ENCODE results near the gene DOP1A. TPM values are rescaled to one million over a fixed set of nuclear protein-coding genes. Genes with fewer than 3 reads are reported as not detected.

DOP1A gene
- total RNA-seq, 1 experiment from 2014 or later: 17.0 TPM

DNA sequence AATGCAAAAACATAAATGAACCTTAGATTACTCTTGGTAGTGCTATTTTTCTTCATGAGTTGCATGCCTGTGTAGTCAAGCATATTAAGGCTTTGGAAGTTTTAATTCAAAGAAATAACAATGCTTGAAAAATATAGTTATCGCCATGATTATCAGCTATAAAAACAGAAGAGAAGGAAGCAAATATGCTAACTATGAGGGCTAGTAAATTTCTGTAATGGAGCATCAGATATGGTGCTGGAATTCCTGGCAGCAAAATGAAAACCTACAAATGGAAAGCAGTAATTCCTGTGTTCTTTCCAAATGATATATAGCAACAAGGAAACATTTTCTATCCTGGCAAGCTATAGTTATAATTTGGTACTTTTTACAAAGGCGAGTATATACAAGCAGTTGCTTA lies 29.7 kb downstream of the DOP1A start:
- no peaks in the 10 kb centered on the region for H3K4me1 ChIP-seq (ENCODE audit: insufficient read depth, low read length)
- no peak overlapping the region for H3T11ph ChIP-seq (ENCODE audit: low read length)
- no peaks in the 10 kb centered on the region for H4K20me1 ChIP-seq (ENCODE audit: control insufficient read depth, insufficient read depth, insufficient read length)
- H3K14ac ChIP-seq (ENCODE audit: insufficient read depth, low read length): no peak overlapping the region
- H3K4me2 ChIP-seq (ENCODE audit: insufficient read depth, insufficient read length, low read length): no peak overlapping the region
- no peak overlapping the region for H2BK15ac ChIP-seq (ENCODE audit: low read depth, low read length)
- H3K9ac ChIP-seq (ENCODE audit: extremely low read depth, insufficient read length, low read length): no peak overlapping the region
- H4K91ac ChIP-seq (ENCODE audit: insufficient read length, low read depth, low read length): no peak overlapping the region
- H3K56ac ChIP-seq (ENCODE audit: insufficient read length, low read depth, low read length): no peak overlapping the region
- H2BK120ac ChIP-seq (ENCODE audit: low read depth, low read length, poor library complexity, severe bottlenecking): no peak overlapping the region
- no peak overlapping the region for H2AFZ ChIP-seq (ENCODE audit: low read length)
- DNase-seq: no peak
- Mint-ChIP-seq H3K36me3 (ENCODE audit: insufficient read depth in 1 of 3, low read depth in 3 of 3) (peaks cover 2 to 6% (median 4%) of the 10 kb centered on the region in 3 experiments; a peak in 5 of 7 replicates), H3K4me1 (peaks cover 2% of the 10 kb centered on the region in 2 experiments; a peak in 2 of 4 replicates), H3K27ac (no peak overlapping the region), H3K27me3 (ENCODE audit: low read depth) (no peaks in the 10 kb centered on the region), H3K9me3 (no peaks in the 10 kb centered on the region), H3K4me3 (no peak overlapping the region)
- no peaks in the 10 kb centered on the region for H3K9me3 ChIP-seq (ENCODE audit: control insufficient read depth, low read depth, low read length)
- no peak overlapping the region for H2AK5ac ChIP-seq (ENCODE audit: insufficient read length, low read length)
- H2BK20ac ChIP-seq (ENCODE audit: low read depth, low read length, poor library complexity, severe bottlenecking): no peak overlapping the region
- no CpG with 5 or more reads among the region's 2 CpGs for WGBS (ENCODE audit: extremely low coverage, insufficient read length, low lambda C conversion rate)
- H4K8ac ChIP-seq (replicated peaks; ENCODE audit: insufficient read length, low read depth, low read length): no peak overlapping the region
- H3K79me2 ChIP-seq (ENCODE audit: insufficient read depth, low read length): no peaks in the 10 kb centered on the region
- no peaks in the 10 kb centered on the region for H3K23me2 ChIP-seq (ENCODE audit: insufficient read length, low read depth, low read length, poor library complexity, severe bottlenecking)
- TF ChIP-seq, protein P1, sequence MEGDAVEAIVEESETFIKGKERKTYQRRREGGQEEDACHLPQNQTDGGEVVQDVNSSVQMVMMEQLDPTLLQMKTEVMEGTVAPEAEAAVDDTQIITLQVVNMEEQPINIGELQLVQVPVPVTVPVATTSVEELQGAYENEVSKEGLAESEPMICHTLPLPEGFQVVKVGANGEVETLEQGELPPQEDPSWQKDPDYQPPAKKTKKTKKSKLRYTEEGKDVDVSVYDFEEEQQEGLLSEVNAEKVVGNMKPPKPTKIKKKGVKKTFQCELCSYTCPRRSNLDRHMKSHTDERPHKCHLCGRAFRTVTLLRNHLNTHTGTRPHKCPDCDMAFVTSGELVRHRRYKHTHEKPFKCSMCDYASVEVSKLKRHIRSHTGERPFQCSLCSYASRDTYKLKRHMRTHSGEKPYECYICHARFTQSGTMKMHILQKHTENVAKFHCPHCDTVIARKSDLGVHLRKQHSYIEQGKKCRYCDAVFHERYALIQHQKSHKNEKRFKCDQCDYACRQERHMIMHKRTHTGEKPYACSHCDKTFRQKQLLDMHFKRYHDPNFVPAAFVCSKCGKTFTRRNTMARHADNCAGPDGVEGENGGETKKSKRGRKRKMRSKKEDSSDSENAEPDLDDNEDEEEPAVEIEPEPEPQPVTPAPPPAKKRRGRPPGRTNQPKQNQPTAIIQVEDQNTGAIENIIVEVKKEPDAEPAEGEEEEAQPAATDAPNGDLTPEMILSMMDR (conservative IDR thresholded peaks at IDR 0.05): no peak
- H2BK5ac ChIP-seq (ENCODE audit: insufficient read length, low read length): no peak overlapping the region
- H3K27me3 ChIP-seq (ENCODE audit: insufficient read depth, low read length): no peaks in the 10 kb centered on the region
- no peak overlapping the region for H3K23ac ChIP-seq (ENCODE audit: insufficient read length, low read depth, low read length)
- H3K79me1 ChIP-seq (ENCODE audit: insufficient read depth, low read depth, low read length, poor library complexity, severe bottlenecking): no peaks in the 10 kb centered on the region
- no peak overlapping the region for H3K27ac ChIP-seq (ENCODE audit: insufficient read length, low read depth, low read length)
- no peak overlapping the region for H3K18ac ChIP-seq (ENCODE audit: insufficient read length, low read depth, low read length)
- no peak overlapping the region for H2BK12ac ChIP-seq (ENCODE audit: insufficient read length, low read depth, low read length)
- H3K4ac ChIP-seq (ENCODE audit: low read depth, low read length): no peak overlapping the region
- no peak overlapping the region for H4K5ac ChIP-seq (ENCODE audit: insufficient read length, low read depth, low read length)

Data from H9 (cell line).